Lower leg skin (tissue), 4 donors: ENCODE measurements around the gene MFSD6. TPM values are rescaled to one million over a fixed set of nuclear protein-coding genes. Genes with fewer than 3 reads are reported as not detected.

Experiments
- DNase-seq, 2 donors: peaks; one replicate each; pipeline ENCODE4 v3.0.0-alpha.2; 2019; ENCODE audit warnings: low spot score in 2 of 2
- H3K4me3 ChIP-seq: fragments of 200-600 bp; sonication (generic); 2 replicates; pipeline ENCODE4 v1.5.1; 2017; ENCODE audit warnings: mild to moderate bottlenecking, low read depth; ENCODE audit not compliant: poor library complexity, severe bottlenecking
- POLR2A ChIP-seq, 2 donors: fragments of 450-650 bp; IDR thresholded peaks; one replicate each; pipeline ENCODE4 v1.6.1; 2016 to 2017; ENCODE audit warnings: antibody characterized with exemption in 2 of 2, mild to moderate bottlenecking in 1 of 2, moderate library complexity in 1 of 2
- WGBS, 2 donors: methylation state at CpG; one replicate each; pipeline ENCODE4 v1.1.5; 2018; 5-methylcytosine and 5-hydroxymethylcytosine counted together
- intact Hi-C: fragments of 100-400 bp; cut with DNase I; formaldehyde crosslinking; loops from one replicate; pipeline ENCODE4 v1.15.0; 2023; ENCODE audit warnings: low total_unique reads
- total RNA-seq, 4 donors: library from RNA; depleted of rRNA; stranded (reverse); fragments of >200 nt; gene quantifications; one replicate each; pipeline ENCODE4 v1.1.0, GENCODE V29; 2016
- TF ChIP-seq, protein P1 (sequence below), 3 donors: fragments of 450-650 bp; IDR thresholded peaks; one replicate each; pipeline ENCODE4 v1.5.1; 2016; ENCODE audit warnings: antibody characterized with exemption in 3 of 3, mild to moderate bottlenecking in 3 of 3, moderate library complexity in 2 of 3

Gene MFSD6
- total RNA-seq, 4 donors from 2014 or later = 184 to 265 (median 208) TPM

DNA sequence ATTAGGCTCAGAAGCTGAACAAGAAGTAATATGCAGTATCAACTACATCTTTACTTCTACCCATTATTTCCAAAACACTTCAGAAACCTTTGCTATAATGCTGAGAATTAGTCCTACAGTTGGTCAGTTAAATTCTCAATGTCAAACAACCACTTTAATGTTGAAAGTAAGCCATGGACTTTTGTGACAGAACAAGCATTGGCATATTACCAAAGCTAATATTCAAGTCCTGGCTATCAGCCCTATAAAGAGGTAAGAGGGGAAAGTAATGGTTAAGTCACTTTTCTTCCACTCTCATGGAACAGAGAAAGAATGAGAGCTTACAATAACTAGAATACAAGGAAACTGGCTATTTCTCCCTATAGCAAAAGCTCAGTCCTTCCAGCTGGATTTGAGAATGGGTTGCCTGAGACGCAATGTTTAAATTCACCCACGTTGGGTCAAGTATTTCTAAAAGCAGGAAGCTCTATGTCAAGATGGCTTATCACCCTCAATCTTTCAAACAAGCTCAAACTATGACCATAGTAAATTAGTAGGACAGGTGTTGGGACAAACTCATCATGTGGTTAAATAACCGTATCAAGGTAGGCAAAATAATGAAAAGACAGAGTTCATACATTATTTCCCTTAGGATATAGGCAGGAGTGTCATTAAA lies 31.4 kb upstream of the MFSD6 start:
- intact Hi-C loops = no loop called here
- no peak overlapping the region for H3K4me3 ChIP-seq
- 84 to 86% methylated on average over 3 of the region's 3 CpGs for WGBS, 2 donors
- TF ChIP-seq POLR2A (IDR thresholded peaks at IDR 0.05) = no peak
- TF ChIP-seq, protein P1, sequence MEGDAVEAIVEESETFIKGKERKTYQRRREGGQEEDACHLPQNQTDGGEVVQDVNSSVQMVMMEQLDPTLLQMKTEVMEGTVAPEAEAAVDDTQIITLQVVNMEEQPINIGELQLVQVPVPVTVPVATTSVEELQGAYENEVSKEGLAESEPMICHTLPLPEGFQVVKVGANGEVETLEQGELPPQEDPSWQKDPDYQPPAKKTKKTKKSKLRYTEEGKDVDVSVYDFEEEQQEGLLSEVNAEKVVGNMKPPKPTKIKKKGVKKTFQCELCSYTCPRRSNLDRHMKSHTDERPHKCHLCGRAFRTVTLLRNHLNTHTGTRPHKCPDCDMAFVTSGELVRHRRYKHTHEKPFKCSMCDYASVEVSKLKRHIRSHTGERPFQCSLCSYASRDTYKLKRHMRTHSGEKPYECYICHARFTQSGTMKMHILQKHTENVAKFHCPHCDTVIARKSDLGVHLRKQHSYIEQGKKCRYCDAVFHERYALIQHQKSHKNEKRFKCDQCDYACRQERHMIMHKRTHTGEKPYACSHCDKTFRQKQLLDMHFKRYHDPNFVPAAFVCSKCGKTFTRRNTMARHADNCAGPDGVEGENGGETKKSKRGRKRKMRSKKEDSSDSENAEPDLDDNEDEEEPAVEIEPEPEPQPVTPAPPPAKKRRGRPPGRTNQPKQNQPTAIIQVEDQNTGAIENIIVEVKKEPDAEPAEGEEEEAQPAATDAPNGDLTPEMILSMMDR (IDR thresholded peaks at IDR 0.05) = no peak
- DNase-seq = no peak

- 82 to 88% methylated on average over 6 of the region's 6 CpGs for WGBS, 2 donors
- no peak for DNase-seq
- TF ChIP-seq, protein P1 (IDR thresholded peaks at IDR 0.05) = no peak
- intact Hi-C loops = no loop called here
- no peak overlapping the region for H3K4me3 ChIP-seq
Observed at GRCh38 chr2:190378880-190379237, 29.3 kb upstream of the MFSD6 start.

GRCh38 chr2:190379249-190379964 lies 28.7 kb upstream of the MFSD6 start:
- no peak for DNase-seq
- TF ChIP-seq, protein P1 (IDR thresholded peaks at IDR 0.05) = no peak
- TF ChIP-seq POLR2A (IDR thresholded peaks at IDR 0.05) = no peak
- 79 to 81% methylated on average over 10 of the region's 10 CpGs for WGBS, 2 donors
- no peak overlapping the region for H3K4me3 ChIP-seq
- intact Hi-C loops = no loop called here

DNA sequence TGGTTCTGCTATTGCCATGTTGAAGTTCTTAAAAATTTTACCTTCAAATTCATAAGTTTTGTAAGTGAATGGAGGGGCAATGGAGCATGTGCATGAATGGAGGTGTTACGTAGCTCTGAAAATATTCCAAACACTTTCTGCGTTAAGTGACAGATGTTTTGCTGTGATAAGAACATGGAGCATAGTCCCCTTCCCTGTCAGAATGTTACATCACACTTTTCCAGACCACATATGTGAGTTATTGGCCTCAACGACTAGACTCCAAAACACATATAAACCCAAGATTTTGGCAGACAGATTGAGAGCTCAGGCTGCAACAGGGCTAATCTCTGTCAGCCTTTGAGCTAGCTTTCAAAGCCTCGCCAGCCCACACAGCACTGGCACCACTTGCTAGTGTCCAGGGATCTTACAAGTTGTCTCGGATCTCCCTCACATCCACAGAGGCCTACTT lies 27.2 kb upstream of the MFSD6 start:
- no peak overlapping the region for H3K4me3 ChIP-seq
- 80 to 81% methylated on average over 5 of the region's 5 CpGs for WGBS, 2 donors
- no peak for DNase-seq
- intact Hi-C loops = loop anchor here (10.0 kb wide), 1 partner anchor 134 kb away; no protein-coding TSS in a partner anchor
- TF ChIP-seq, protein P1 (IDR thresholded peaks at IDR 0.05) = no peak
- TF ChIP-seq POLR2A (IDR thresholded peaks at IDR 0.05) = no peak

- intact Hi-C loops = loop anchor here (10.0 kb wide), 1 partner anchor 132 kb away; no protein-coding TSS in a partner anchor
- TF ChIP-seq, protein P1 (IDR thresholded peaks at IDR 0.05) = no peak
- no peak for TF ChIP-seq POLR2A (IDR thresholded peaks at IDR 0.05)
- no peak overlapping the region for H3K4me3 ChIP-seq
- WGBS, 2 donors = 35 to 38% methylated on average over 1 of the region's 1 CpG
- no peak for DNase-seq
Observed at GRCh38 chr2:190382851-190383250, 25.3 kb upstream of the MFSD6 start.
